ENCODE data around the gene SUCLG1. TPM values are rescaled to one million over a fixed set of nuclear protein-coding genes. Genes with fewer than 3 reads are reported as not detected.

Gene SUCLG1
- total RNA-seq, 1 donor from 2014 or later: 50.6 TPM

DNA sequence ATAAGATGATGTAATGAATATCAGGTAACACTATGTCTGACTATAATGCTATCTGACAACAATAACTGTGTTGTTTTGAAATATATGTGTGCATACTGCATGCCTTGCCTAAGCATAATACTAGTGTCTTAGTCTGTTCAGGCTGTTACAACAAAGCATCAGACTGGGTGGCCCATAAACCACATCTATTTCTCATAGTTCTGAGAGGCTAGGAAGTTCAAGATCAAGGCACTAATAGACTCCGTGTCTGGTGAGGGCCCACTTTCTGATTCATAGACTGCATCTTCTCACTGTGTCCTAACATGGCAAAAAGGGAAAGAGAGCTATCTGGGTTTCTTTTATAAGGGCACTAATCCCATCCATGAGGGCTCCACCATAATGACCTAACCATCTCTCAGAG lies 80.1 kb downstream of the SUCLG1 start:
- no peak overlapping the region for H3K27ac ChIP-seq (ENCODE audit: low read depth, low read length)
- no peak overlapping the region for H2AFZ ChIP-seq (ENCODE audit: low read depth, low read length)
- no peak overlapping the region for H3K4me3 ChIP-seq (ENCODE audit: insufficient read depth, low read depth, low read length)
- Mint-ChIP-seq H3K4me1 (ENCODE audit: low read depth, unreplicated experiment) (no peaks in the 10 kb centered on the region), H3K27ac (ENCODE audit: unreplicated experiment) (no peak overlapping the region), H3K27me3 (ENCODE audit: low read depth, unreplicated experiment) (no peaks in the 10 kb centered on the region), H3K9me3 (ENCODE audit: unreplicated experiment) (no peaks in the 10 kb centered on the region), H3K36me3 (ENCODE audit: low read depth, unreplicated experiment) (no peaks in the 10 kb centered on the region), H3K4me3 (ENCODE audit: unreplicated experiment) (no peak overlapping the region)
- H3K4me2 ChIP-seq (ENCODE audit: low read length): no peak overlapping the region
- H3K9me3 ChIP-seq (ENCODE audit: insufficient read depth, low read depth, low read length): no peaks in the 10 kb centered on the region
- no peak overlapping the region for H3K9ac ChIP-seq (ENCODE audit: low read length)
- H3K4me1 ChIP-seq (ENCODE audit: insufficient read depth, low read length): no peaks in the 10 kb centered on the region
- no peaks in the 10 kb centered on the region for H4K20me1 ChIP-seq (ENCODE audit: insufficient read depth, low read length)
- TF ChIP-seq, protein P1, sequence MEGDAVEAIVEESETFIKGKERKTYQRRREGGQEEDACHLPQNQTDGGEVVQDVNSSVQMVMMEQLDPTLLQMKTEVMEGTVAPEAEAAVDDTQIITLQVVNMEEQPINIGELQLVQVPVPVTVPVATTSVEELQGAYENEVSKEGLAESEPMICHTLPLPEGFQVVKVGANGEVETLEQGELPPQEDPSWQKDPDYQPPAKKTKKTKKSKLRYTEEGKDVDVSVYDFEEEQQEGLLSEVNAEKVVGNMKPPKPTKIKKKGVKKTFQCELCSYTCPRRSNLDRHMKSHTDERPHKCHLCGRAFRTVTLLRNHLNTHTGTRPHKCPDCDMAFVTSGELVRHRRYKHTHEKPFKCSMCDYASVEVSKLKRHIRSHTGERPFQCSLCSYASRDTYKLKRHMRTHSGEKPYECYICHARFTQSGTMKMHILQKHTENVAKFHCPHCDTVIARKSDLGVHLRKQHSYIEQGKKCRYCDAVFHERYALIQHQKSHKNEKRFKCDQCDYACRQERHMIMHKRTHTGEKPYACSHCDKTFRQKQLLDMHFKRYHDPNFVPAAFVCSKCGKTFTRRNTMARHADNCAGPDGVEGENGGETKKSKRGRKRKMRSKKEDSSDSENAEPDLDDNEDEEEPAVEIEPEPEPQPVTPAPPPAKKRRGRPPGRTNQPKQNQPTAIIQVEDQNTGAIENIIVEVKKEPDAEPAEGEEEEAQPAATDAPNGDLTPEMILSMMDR (IDR thresholded peaks at IDR 0.05; ENCODE audit: insufficient read depth, low read depth, low read length): no peak
- TF ChIP-seq EZH2 (IDR thresholded peaks at IDR 0.05; ENCODE audit: insufficient read depth, low read length): no peak
- DNase-seq (ENCODE audit: low read depth) (no peak), FAIRE-seq (no peak)
- no peaks in the 10 kb centered on the region for H3K79me2 ChIP-seq (ENCODE audit: insufficient read depth, low read length)
- H3K27me3 ChIP-seq (ENCODE audit: insufficient read depth, low read length): no peaks in the 10 kb centered on the region
- no peaks in the 10 kb centered on the region for H3K36me3 ChIP-seq (ENCODE audit: insufficient read depth, low read length)

DNA sequence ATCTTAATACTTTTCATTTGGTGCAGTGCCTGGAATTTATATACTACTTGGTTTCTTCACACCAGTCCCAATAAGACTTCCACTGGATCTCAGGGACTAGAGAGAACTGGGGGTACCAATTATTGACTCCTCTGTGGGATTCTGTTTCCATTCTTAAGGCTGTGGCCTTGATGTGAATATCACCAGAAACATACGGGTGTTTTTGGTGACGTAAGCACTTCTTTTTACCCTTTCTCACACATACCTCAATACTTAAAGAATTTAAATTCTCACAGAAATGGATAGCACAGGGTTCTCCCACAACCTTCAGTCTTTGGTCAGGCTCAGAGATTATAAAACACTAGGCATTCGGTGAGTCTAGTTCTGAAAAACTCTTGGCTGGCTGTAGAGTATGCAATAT lies 84.1 kb downstream of the SUCLG1 start:
- FAIRE-seq: no peak
- no peaks in the 10 kb centered on the region for H3K79me2 ChIP-seq (ENCODE audit: insufficient read depth, low read length)
- H3K4me1 Mint-ChIP-seq (ENCODE audit: low read depth, unreplicated experiment): peaks cover 3% of the 10 kb centered on the region

GRCh38 chr2:84373866-84374265 lies 85.2 kb downstream of the SUCLG1 start:
- H3K4me1 ChIP-seq (ENCODE audit: insufficient read depth, low read length): no peaks in the 10 kb centered on the region
- no peak for TF ChIP-seq EZH2 (IDR thresholded peaks at IDR 0.05; ENCODE audit: insufficient read depth, low read length)
- TF ChIP-seq, protein P1 (IDR thresholded peaks at IDR 0.05; ENCODE audit: insufficient read depth, low read depth, low read length): no peak
- no peaks in the 10 kb centered on the region for H3K36me3 ChIP-seq (ENCODE audit: insufficient read depth, low read length)
- no peaks in the 10 kb centered on the region for H3K9me3 ChIP-seq (ENCODE audit: insufficient read depth, low read depth, low read length)
- no peak for FAIRE-seq
- no peak overlapping the region for H2AFZ ChIP-seq (ENCODE audit: low read depth, low read length)
- Mint-ChIP-seq H3K27ac (ENCODE audit: unreplicated experiment) (no peak overlapping the region), H3K36me3 (ENCODE audit: low read depth, unreplicated experiment) (no peaks in the 10 kb centered on the region), H3K27me3 (ENCODE audit: low read depth, unreplicated experiment) (no peaks in the 10 kb centered on the region), H3K9me3 (ENCODE audit: unreplicated experiment) (no peaks in the 10 kb centered on the region), H3K4me1 (ENCODE audit: low read depth, unreplicated experiment) (peaks cover 3% of the 10 kb centered on the region), H3K4me3 (ENCODE audit: unreplicated experiment) (no peak overlapping the region)
- H3K4me3 ChIP-seq (ENCODE audit: insufficient read depth, low read depth, low read length): no peak overlapping the region
- H3K4me2 ChIP-seq (ENCODE audit: low read length): no peak overlapping the region
- no peaks in the 10 kb centered on the region for H4K20me1 ChIP-seq (ENCODE audit: insufficient read depth, low read length)
- no peak overlapping the region for H3K27ac ChIP-seq (ENCODE audit: low read depth, low read length)
- no peaks in the 10 kb centered on the region for H3K27me3 ChIP-seq (ENCODE audit: insufficient read depth, low read length)
- DNase-seq (ENCODE audit: low read depth): no peak
- no peak overlapping the region for H3K9ac ChIP-seq (ENCODE audit: low read length)
- H3K79me2 ChIP-seq (ENCODE audit: insufficient read depth, low read length): no peaks in the 10 kb centered on the region

More for the DNA sequence above, 84.1 kb downstream of the SUCLG1 start:
- no peak overlapping the region for H3K27ac ChIP-seq (ENCODE audit: low read depth, low read length)
- Mint-ChIP-seq H3K27me3 (ENCODE audit: low read depth, unreplicated experiment) (no peaks in the 10 kb centered on the region), H3K36me3 (ENCODE audit: low read depth, unreplicated experiment) (no peaks in the 10 kb centered on the region), H3K27ac (ENCODE audit: unreplicated experiment) (no peak overlapping the region), H3K4me3 (ENCODE audit: unreplicated experiment) (no peak overlapping the region), H3K9me3 (ENCODE audit: unreplicated experiment) (no peaks in the 10 kb centered on the region)
- no peaks in the 10 kb centered on the region for H3K27me3 ChIP-seq (ENCODE audit: insufficient read depth, low read length)
- H3K4me2 ChIP-seq (ENCODE audit: low read length): no peak overlapping the region
- H4K20me1 ChIP-seq (ENCODE audit: insufficient read depth, low read length): no peaks in the 10 kb centered on the region
- DNase-seq (ENCODE audit: low read depth): no peak
- H3K4me3 ChIP-seq (ENCODE audit: insufficient read depth, low read depth, low read length): no peak overlapping the region
- TF ChIP-seq EZH2 (IDR thresholded peaks at IDR 0.05; ENCODE audit: insufficient read depth, low read length): no peak
- TF ChIP-seq, protein P1 (IDR thresholded peaks at IDR 0.05; ENCODE audit: insufficient read depth, low read depth, low read length): no peak
- H3K9ac ChIP-seq (ENCODE audit: low read length): no peak overlapping the region
- no peaks in the 10 kb centered on the region for H3K4me1 ChIP-seq (ENCODE audit: insufficient read depth, low read length)
- H3K36me3 ChIP-seq (ENCODE audit: insufficient read depth, low read length): no peaks in the 10 kb centered on the region
- H2AFZ ChIP-seq (ENCODE audit: low read depth, low read length): no peak overlapping the region
- no peaks in the 10 kb centered on the region for H3K9me3 ChIP-seq (ENCODE audit: insufficient read depth, low read depth, low read length)

Other genes with a start within 250 kb of the SUCLG1 start
- 0.20 and 0.24 TPM in 2 replicates for gene DNAH6, start 57.2 kb upstream of the SUCLG1 start, total RNA-seq

Data from astrocyte (in vitro differentiated cells and primary cell).